HepG2 (cell line): ENCODE data around the gene EML2. TPM values are rescaled to one million over a fixed set of nuclear protein-coding genes. Genes with fewer than 3 reads are reported as not detected.

Experiments
- ETV5 ChIP-seq: IDR thresholded peaks from 2 replicates; pipeline ENCODE4 v1.6.1; 2018; ENCODE audit warnings: missing biosample characterization, missing genetic modification reagents, inconsistent platforms, borderline replicate concordance
- FOXA3 ChIP-seq: IDR thresholded peaks from 2 replicates; pipeline ENCODE4 v1.6.1; 2016; ENCODE audit warnings: missing genetic modification reagents, missing compliant biosample characterization
- FOXK1 ChIP-seq: sonication (generic); formaldehyde crosslinking; IDR thresholded peaks from 2 replicates; pipeline ENCODE4 v1.4.0; 2020; ENCODE audit warnings: low read depth, missing genetic modification reagents, borderline replicate concordance
- HMG20B ChIP-seq: conservative IDR thresholded peaks from 2 replicates; pipeline ENCODE4 v1.6.1; 2016; ENCODE audit warnings: missing genetic modification reagents, missing compliant biosample characterization
- ISL2 ChIP-seq: sonication (generic); formaldehyde crosslinking; IDR thresholded peaks from 2 replicates; pipeline ENCODE4 v1.5.0; 2020; ENCODE audit warnings: missing genetic modification reagents
- JUNB ChIP-seq: sonication (generic); formaldehyde crosslinking; IDR thresholded peaks from 2 replicates; pipeline ENCODE4 v1.8.0; 2022; ENCODE audit warnings: missing genetic modification reagents, mild to moderate bottlenecking, borderline replicate concordance
- KLF13 ChIP-seq: sonication (generic); formaldehyde crosslinking; IDR thresholded peaks from 2 replicates; pipeline ENCODE4 v1.4.0; 2020; ENCODE audit warnings: mild to moderate bottlenecking, missing genetic modification reagents
- NCOR1 ChIP-seq: fragments of 200-600 bp; sonication (generic); IDR thresholded peaks from 2 replicates; pipeline ENCODE4 v1.7.0; 2017; ENCODE audit warnings: antibody characterized with exemption, low read length, borderline replicate concordance
- NFYC ChIP-seq: IDR thresholded peaks from 2 replicates; pipeline ENCODE4 v1.6.1; 2016; ENCODE audit warnings: missing genetic modification reagents, missing compliant biosample characterization
- NR1H2 ChIP-seq: sonication (generic); formaldehyde crosslinking; IDR thresholded peaks from 2 replicates; pipeline ENCODE4 v1.8.1; 2022; ENCODE audit warnings: low read depth, missing genetic modification reagents, borderline replicate concordance
- PAXIP1 ChIP-seq: sonication (generic); formaldehyde crosslinking; conservative IDR thresholded peaks from 2 replicates; pipeline ENCODE4 v1.4.0; 2020; ENCODE audit warnings: mild to moderate bottlenecking, missing genetic modification reagents, moderate library complexity
- PHF21A ChIP-seq: sonication (generic); formaldehyde crosslinking; IDR thresholded peaks from 2 replicates; pipeline ENCODE4 v1.5.0; 2020; ENCODE audit warnings: mild to moderate bottlenecking, missing genetic modification reagents
- RFXANK ChIP-seq: IDR thresholded peaks from 2 replicates; pipeline ENCODE4 v1.6.1; 2016
- THYN1 ChIP-seq: sonication (generic); formaldehyde crosslinking; IDR thresholded peaks from 2 replicates; pipeline ENCODE4 v1.8.1; 2023; ENCODE audit warnings: low read depth, mild to moderate bottlenecking, moderate library complexity, missing genetic modification reagents, borderline replicate concordance
- ZC3H13 ChIP-seq: sonication (generic); formaldehyde crosslinking; IDR thresholded peaks from 2 replicates; pipeline ENCODE4 v1.8.1; 2023; ENCODE audit warnings: mild to moderate bottlenecking, missing genetic modification reagents, moderate library complexity
- ZNF280D ChIP-seq: sonication (generic); formaldehyde crosslinking; IDR thresholded peaks from 2 replicates; pipeline ENCODE4 v1.5.1; 2020; ENCODE audit warnings: mild to moderate bottlenecking, missing genetic modification reagents
- ZNF383 ChIP-seq: sonication (generic); formaldehyde crosslinking; IDR thresholded peaks from 2 replicates; pipeline ENCODE4 v1.4.0; 2020; ENCODE audit warnings: missing genetic modification reagents, mild to moderate bottlenecking, borderline replicate concordance
- ZNF460 ChIP-seq: sonication (generic); formaldehyde crosslinking; IDR thresholded peaks from 2 replicates; pipeline ENCODE4 v1.5.1; 2020; ENCODE audit warnings: missing genetic modification reagents, mild to moderate bottlenecking, borderline replicate concordance
- ZNF549 ChIP-seq: sonication (generic); formaldehyde crosslinking; IDR thresholded peaks from 2 replicates; pipeline ENCODE4 v1.5.0; 2020; ENCODE audit warnings: missing genetic modification reagents
- polyA plus RNA-seq, 8 experiments: library from polyadenylated mRNA; depleted of rRNA in 3 of 8; stranded (reverse) in 7 of 8; unstranded in 1 of 8; fragments of >200 nt; fragmentation: Illumina TruSeq in 4 of 8; extraction: Trizol in 4 of 8; gene quantifications; 2 replicates each; pipeline versions ENCODE4 v1.2.1 to v1.2.3, GENCODE V29; 2011 to 2016; ENCODE audit warnings: low read depth in 4 of 8, missing spikeins in 1 of 8, mixed read lengths in 1 of 8; ENCODE audit not compliant: insufficient read depth in 1 of 8
- total RNA-seq, 5 experiments: library from RNA; depleted of rRNA; stranded (reverse); fragments of >200 nt; fragmentation: Illumina TruSeq; extraction: Trizol; gene quantifications; 2 replicates each; pipeline ENCODE4 v1.2.3, GENCODE V29; 2016; ENCODE audit warnings: low read depth in 1 of 5
- TF ChIP-seq, protein P1 (sequence below): sonication (generic); formaldehyde crosslinking; IDR thresholded peaks from 2 replicates; pipeline ENCODE4 v1.5.0; 2020; ENCODE audit warnings: mild to moderate bottlenecking, missing genetic modification reagents

Gene EML2
- total and polyA plus RNA-seq, 2 of the 13 experiments (the other 11 are each of a cell fraction or from before 2014, with no cell fraction given): 7.3 to 12.9 TPM

GRCh38 chr19:45577111-45577905 is 61.9 kb downstream of the EML2 start (continued):
- TF ChIP-seq ZNF383: no peak
- TF ChIP-seq ISL2: no peak
- TF ChIP-seq PAXIP1: peak; percentile 74
- no peak for TF ChIP-seq THYN1
- TF ChIP-seq, protein P1, sequence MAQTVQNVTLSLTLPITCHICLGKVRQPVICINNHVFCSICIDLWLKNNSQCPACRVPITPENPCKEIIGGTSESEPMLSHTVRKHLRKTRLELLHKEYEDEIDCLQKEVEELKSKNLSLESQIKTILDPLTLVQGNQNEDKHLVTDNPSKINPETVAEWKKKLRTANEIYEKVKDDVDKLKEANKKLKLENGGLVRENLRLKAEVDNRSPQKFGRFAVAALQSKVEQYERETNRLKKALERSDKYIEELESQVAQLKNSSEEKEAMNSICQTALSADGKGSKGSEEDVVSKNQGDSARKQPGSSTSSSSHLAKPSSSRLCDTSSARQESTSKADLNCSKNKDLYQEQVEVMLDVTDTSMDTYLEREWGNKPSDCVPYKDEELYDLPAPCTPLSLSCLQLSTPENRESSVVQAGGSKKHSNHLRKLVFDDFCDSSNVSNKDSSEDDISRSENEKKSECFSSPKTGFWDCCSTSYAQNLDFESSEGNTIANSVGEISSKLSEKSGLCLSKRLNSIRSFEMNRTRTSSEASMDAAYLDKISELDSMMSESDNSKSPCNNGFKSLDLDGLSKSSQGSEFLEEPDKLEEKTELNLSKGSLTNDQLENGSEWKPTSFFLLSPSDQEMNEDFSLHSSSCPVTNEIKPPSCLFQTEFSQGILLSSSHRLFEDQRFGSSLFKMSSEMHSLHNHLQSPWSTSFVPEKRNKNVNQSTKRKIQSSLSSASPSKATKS (CRISPR knock-in tag): no peak
- 0 out of 2 replicates have a peak, but pooled peaks have one; percentile 13 for TF ChIP-seq JUNB (CRISPR knock-in tag)
- TF ChIP-seq ZNF280D (CRISPR knock-in tag): peak; percentile 39; the same call in 1 of the 2 replicates
- TF ChIP-seq FOXA3 (CRISPR knock-in tag): peak; percentile 68; the same call in 1 of the 2 replicates
- TF ChIP-seq KLF13: no peak
- no peak; the same call in 1 of the 2 replicates for TF ChIP-seq ETV5 (CRISPR knock-in tag)
- peak; percentile 47; the same call in 1 of the 2 replicates for TF ChIP-seq HMG20B (CRISPR knock-in tag)
- TF ChIP-seq NR1H2 (CRISPR knock-in tag): no peak
- TF ChIP-seq PHF21A (CRISPR knock-in tag): peak; percentile 66; the same call in 1 of the 2 replicates
- TF ChIP-seq ZC3H13: no peak
- TF ChIP-seq NFYC (CRISPR knock-in tag): peak; percentile 17; the same call in 1 of the 2 replicates
- peak; percentile 64; the same call in 1 of the 2 replicates for TF ChIP-seq NCOR1
- TF ChIP-seq RFXANK (CRISPR knock-in tag): no peak
- no peak for TF ChIP-seq ZNF460 (CRISPR knock-in tag)
- no peak for TF ChIP-seq ZNF549
- TF ChIP-seq FOXK1 (CRISPR knock-in tag): peak; percentile 58
